SJSA1 (cell line): Measurements from ENCODE around the gene ZFHX3. TPM values are rescaled to one million over a fixed set of nuclear protein-coding genes. Genes with fewer than 3 reads are reported as not detected.
A peak's percentile ranks its signal among the peaks of the same experiment; 100 is the strongest.
"Not testable (repeated sequence)": the region's sequence is repeated elsewhere in the genome, so short reads cannot be mapped to it uniquely, and the experiment has no call there.

Experiments used
- DNase-seq, 2 experiments: peaks; one replicate each; pipeline ENCODE4 v3.0.0-alpha.2; 2015 to 2020; ENCODE audit warnings: low spot score in 2 of 2, low read depth in 1 of 2
- H3K27ac ChIP-seq: fragments of 250-450 bp; sonication (Bioruptor Pico); 2 replicates; pipeline ENCODE4 v1.5.1; 2020; ENCODE audit warnings: mild to moderate bottlenecking, moderate library complexity
- H3K27me3 ChIP-seq: fragments of 250-450 bp; sonication (Bioruptor Pico); replicated peaks from 2 replicates; pipeline ENCODE4 v1.5.1; 2020; ENCODE audit warnings: mild to moderate bottlenecking, moderate library complexity
- H3K36me3 ChIP-seq: fragments of 250-450 bp; sonication (Bioruptor Pico); 2 replicates; pipeline ENCODE4 v1.5.1; 2020; ENCODE audit warnings: mild to moderate bottlenecking
- H3K4me1 ChIP-seq: fragments of 250-450 bp; sonication (Bioruptor Pico); replicated peaks from 2 replicates; pipeline ENCODE4 v1.6.1; 2021; ENCODE audit warnings: mild to moderate bottlenecking
- H3K4me3 ChIP-seq: fragments of 250-450 bp; sonication (Bioruptor Pico); 2 replicates; pipeline ENCODE4 v1.5.1; 2020; ENCODE audit warnings: mild to moderate bottlenecking
- H3K9me3 ChIP-seq: fragments of 250-450 bp; sonication (Bioruptor Pico); replicated peaks from 2 replicates; pipeline ENCODE4 v1.5.1; 2020; ENCODE audit warnings: mild to moderate bottlenecking
- total RNA-seq: library from RNA; depleted of rRNA; stranded (reverse); fragments of >200 nt; shearing (Covaris generic); gene quantifications from 2 replicates; pipeline ENCODE4 v1.2.3, GENCODE V29; 2014

Gene ZFHX3
- total RNA-seq, 1 experiment from 2014 or later: 2.3 TPM

GRCh38 chr16:72992142-72992601 is 55.8 kb downstream of the ZFHX3 start:
- no peak for DNase-seq
- H3K27me3 ChIP-seq: no peaks in the 10 kb centered on the region
- H3K4me3 ChIP-seq: no peak overlapping the region
- no peak overlapping the region for H3K27ac ChIP-seq
- no peaks in the 10 kb centered on the region for H3K9me3 ChIP-seq
- H3K4me1 ChIP-seq: peaks cover 26% of the 10 kb centered on the region
- H3K36me3 ChIP-seq: no peaks in the 10 kb centered on the region

- Histone ChIP-seq H3K4me3 (no peak overlapping the region), H3K27ac (no peak overlapping the region)
- no peak for DNase-seq
These were observed 56.3 kb downstream of the ZFHX3 start for GRCh38 chr16:72991644-72992043.

GRCh38 chr16:72991211-72991610 is 56.7 kb downstream of the ZFHX3 start:
- no peak overlapping the region for H3K27ac ChIP-seq
- no peaks in the 10 kb centered on the region for H3K27me3 ChIP-seq
- no peak for DNase-seq
- H3K36me3 ChIP-seq: no peaks in the 10 kb centered on the region
- H3K4me1 ChIP-seq: peaks cover 26% of the 10 kb centered on the region
- no peaks in the 10 kb centered on the region for H3K9me3 ChIP-seq
- H3K4me3 ChIP-seq: no peak overlapping the region

More at GRCh38 chr16:72991644-72992043, 56.3 kb downstream of the ZFHX3 start:
- Histone ChIP-seq H3K4me1 (peaks cover 26% of the 10 kb centered on the region), H3K36me3 (no peaks in the 10 kb centered on the region), H3K9me3 (no peaks in the 10 kb centered on the region), H3K27me3 (no peaks in the 10 kb centered on the region)

- Histone ChIP-seq H3K4me1 (peaks cover 30% of the 10 kb centered on the region), H3K27ac (peak overlapping the region; percentile 67), H3K4me3 (no peak overlapping the region), H3K27me3 (no peaks in the 10 kb centered on the region), H3K9me3 (no peaks in the 10 kb centered on the region), H3K36me3 (no peaks in the 10 kb centered on the region)
- no peak for DNase-seq
These were observed 57.4 kb downstream of the ZFHX3 start for GRCh38 chr16:72990571-72990970.

- Histone ChIP-seq H3K4me1 (peaks cover 37% of the 10 kb centered on the region), H3K4me3 (peak overlapping the region; percentile 4; the same call in 1 of the 2 replicates), H3K9me3 (no peaks in the 10 kb centered on the region), H3K36me3 (no peaks in the 10 kb centered on the region), H3K27ac (peak overlapping the region; percentile 67), H3K27me3 (no peaks in the 10 kb centered on the region)
- DNase-seq: peak; percentile 73 to 74
These were observed 58.1 kb downstream of the ZFHX3 start for GRCh38 chr16:72989579-72990551.

GRCh38 chr16:72989203-72989578 is 58.7 kb downstream of the ZFHX3 start:
- H3K4me3 ChIP-seq, H3K9me3 ChIP-seq, H3K27me3 ChIP-seq, H3K36me3 ChIP-seq, DNase-seq: not testable (repeated sequence)
- Histone ChIP-seq H3K4me1 (peaks cover 37% of the 10 kb centered on the region), H3K27ac (peak overlapping the region; percentile 67; the same call in 1 of the 2 replicates)

GRCh38 chr16:72988569-72988968 is 59.4 kb downstream of the ZFHX3 start:
- no peak for DNase-seq
- Histone ChIP-seq H3K36me3 (no peaks in the 10 kb centered on the region), H3K4me1 (peaks cover 37% of the 10 kb centered on the region), H3K9me3 (no peaks in the 10 kb centered on the region), H3K4me3 (no peak overlapping the region), H3K27ac (no peak overlapping the region), H3K27me3 (no peaks in the 10 kb centered on the region)

GRCh38 chr16:72987480-72987901 is 60.4 kb downstream of the ZFHX3 start:
- Histone ChIP-seq H3K9me3 (no peaks in the 10 kb centered on the region), H3K4me3 (no peak overlapping the region), H3K27me3 (no peaks in the 10 kb centered on the region), H3K4me1 (peaks cover 37% of the 10 kb centered on the region), H3K36me3 (no peaks in the 10 kb centered on the region), H3K27ac (no peak overlapping the region)
- no peak for DNase-seq

GRCh38 chr16:72985995-72986394 is 61.9 kb downstream of the ZFHX3 start:
- Histone ChIP-seq H3K4me3 (no peak overlapping the region), H3K27ac (no peak overlapping the region), H3K27me3 (no peaks in the 10 kb centered on the region), H3K9me3 (no peaks in the 10 kb centered on the region), H3K36me3 (no peaks in the 10 kb centered on the region), H3K4me1 (peaks cover 29% of the 10 kb centered on the region)
- DNase-seq: no peak

GRCh38 chr16:72985148-72985941 is 62.6 kb downstream of the ZFHX3 start:
- H3K9me3 ChIP-seq: no peaks in the 10 kb centered on the region
- no peaks in the 10 kb centered on the region for H3K36me3 ChIP-seq
- H3K4me3 ChIP-seq: no peak overlapping the region
- peaks cover 24% of the 10 kb centered on the region for H3K4me1 ChIP-seq
- H3K27ac ChIP-seq: no peak overlapping the region
- no peaks in the 10 kb centered on the region for H3K27me3 ChIP-seq
- peak in 1 of 2 experiments; percentile 31 for DNase-seq

- Histone ChIP-seq H3K4me3 (no peak overlapping the region), H3K36me3 (no peaks in the 10 kb centered on the region), H3K4me1 (peaks cover 11% of the 10 kb centered on the region), H3K27ac (no peak overlapping the region), H3K9me3 (no peaks in the 10 kb centered on the region), H3K27me3 (no peaks in the 10 kb centered on the region)
- no peak for DNase-seq
These were observed 64.1 kb downstream of the ZFHX3 start for GRCh38 chr16:72983728-72984350.

GRCh38 chr16:72983241-72983640 is 64.7 kb downstream of the ZFHX3 start:
- Histone ChIP-seq H3K27ac (no peak overlapping the region), H3K9me3 (no peaks in the 10 kb centered on the region), H3K27me3 (no peaks in the 10 kb centered on the region), H3K36me3 (no peaks in the 10 kb centered on the region), H3K4me1 (peaks cover 11% of the 10 kb centered on the region), H3K4me3 (no peak overlapping the region)
- DNase-seq: no peak

GRCh38 chr16:72979974-72980373 is 68.0 kb downstream of the ZFHX3 start:
- DNase-seq: no peak
- Histone ChIP-seq H3K4me1 (peaks cover under 1% of the 10 kb centered on the region), H3K36me3 (no peaks in the 10 kb centered on the region)

More at GRCh38 chr16:72979974-72980373, 68.0 kb downstream of the ZFHX3 start:
- Histone ChIP-seq H3K9me3 (no peaks in the 10 kb centered on the region), H3K4me3 (no peak overlapping the region), H3K27ac (no peak overlapping the region), H3K27me3 (no peaks in the 10 kb centered on the region)
